ENCODE data around the gene CNIH2. TPM values are rescaled to one million over a fixed set of nuclear protein-coding genes. Genes with fewer than 3 reads are reported as not detected.

CNIH2 gene
- total and polyA plus RNA-seq, 2 of the 8 experiments (the other 6 are each of a cell fraction or from before 2014, with no cell fraction given), result 12.5 to 15.8 TPM

DNA sequence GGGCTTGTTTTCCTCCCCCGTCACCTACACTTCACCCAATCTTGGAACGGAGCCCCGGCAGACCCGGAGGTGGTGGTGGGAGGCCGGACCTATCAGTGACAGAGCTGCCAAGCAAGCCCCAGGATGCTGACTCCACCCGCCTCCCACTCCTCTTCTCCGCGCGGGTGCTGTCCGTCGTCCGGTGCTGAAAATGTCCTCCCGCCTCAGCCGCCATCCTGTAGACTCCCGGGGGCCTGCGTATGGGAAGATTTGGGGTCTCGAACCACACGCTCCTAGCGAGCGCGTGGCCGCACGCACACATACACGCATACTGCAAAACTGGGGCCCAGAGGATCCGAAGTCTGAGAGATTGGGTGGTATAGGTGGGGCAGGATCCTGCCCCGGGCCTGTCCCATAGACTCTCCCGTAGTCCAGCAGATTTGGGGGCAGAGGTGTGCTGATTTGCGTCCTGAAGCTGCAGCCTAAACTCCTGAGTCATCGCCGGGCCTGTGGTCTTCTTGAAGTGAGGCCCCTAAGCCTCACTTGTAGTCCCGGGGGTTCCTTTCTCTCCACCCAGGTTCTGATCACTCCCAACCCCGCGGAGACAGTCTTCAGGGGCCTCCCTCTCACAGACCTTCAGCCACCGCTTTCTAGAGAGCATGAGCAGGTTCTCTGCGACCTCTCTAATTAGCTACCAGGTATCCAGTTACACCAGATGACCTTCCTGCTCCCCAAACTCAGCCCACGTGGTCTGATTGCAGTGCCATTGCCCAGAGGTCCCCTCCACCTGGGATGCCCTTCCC, 11.8 kb downstream of the CNIH2 start (continued):
- TF ChIP-seq SIN3A (conservative IDR thresholded peaks at IDR 0.05 in 1 of 2, IDR thresholded peaks at IDR 0.05 in 1 of 2; ENCODE audit: low read depth in 1 of 2, low read length in 2 of 2), result peak; percentile 98 to 99

Data from H1 (cell line).